ENCODE results near the gene TDRD9.

The TDRD9 gene

DNA sequence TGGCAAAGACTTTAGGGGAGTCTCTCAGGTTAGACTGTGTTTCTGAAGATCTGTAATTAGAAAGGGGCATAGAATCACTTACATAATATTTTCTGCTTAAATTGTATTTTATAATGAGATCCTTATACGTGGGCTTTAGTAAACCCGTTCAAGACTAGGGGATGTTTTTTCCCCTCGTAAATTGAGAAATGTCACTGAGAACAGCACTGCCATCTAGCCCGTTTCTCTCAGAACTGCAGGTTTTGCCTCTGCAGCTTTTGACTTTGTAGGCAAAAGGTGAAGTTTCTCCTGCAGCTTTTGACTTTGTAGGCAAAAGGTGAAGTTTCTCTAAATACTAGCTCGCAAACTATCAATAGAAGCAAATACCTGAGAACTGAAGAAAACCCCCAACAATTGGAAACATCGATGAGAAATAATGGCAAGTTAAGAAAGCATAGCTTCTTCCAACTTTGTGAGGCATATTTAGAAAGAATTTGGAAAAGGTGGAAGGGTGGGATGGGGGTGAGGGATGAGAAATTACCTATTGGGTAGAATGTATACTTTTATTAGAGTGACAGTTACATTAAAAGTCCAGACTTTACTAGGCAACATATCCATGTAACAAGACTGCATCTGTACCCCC, 147.4 kb downstream of the TDRD9 start:
- no peak for DNase-seq (ENCODE audit: low spot score)

DNA sequence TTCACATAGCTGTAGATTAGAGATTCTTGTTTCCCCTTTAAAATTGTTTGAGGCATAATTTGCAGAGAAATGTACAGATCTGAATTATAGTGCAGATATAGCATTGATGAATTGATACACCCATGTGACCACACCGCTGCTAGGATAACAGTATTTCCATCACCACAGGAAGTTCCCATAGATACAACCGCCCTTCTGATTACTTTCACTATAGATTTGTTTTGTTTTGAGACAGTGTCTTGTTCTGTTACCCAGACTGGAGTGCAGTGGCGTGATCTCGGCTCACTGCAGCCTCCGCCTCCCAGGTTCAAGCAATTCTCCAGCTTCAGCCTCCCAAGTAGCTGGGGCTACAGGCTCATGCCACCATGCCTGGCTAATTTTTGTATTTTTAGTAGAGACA, 148.5 kb downstream of the TDRD9 start:
- DNase-seq (ENCODE audit: low spot score) = no peak

GRCh38 chr14:104078031-104078455, 149.8 kb downstream of the TDRD9 start:
- peak; percentile 94 for DNase-seq (ENCODE audit: low spot score)

GRCh38 chr14:104080376-104081260, 152.4 kb downstream of the TDRD9 start:
- DNase-seq (ENCODE audit: low spot score) = no peak

- DNase-seq (ENCODE audit: low spot score) = no peak
Measured at GRCh38 chr14:104081261-104081835, 153.1 kb downstream of the TDRD9 start.

GRCh38 chr14:104081951-104082464, 153.8 kb downstream of the TDRD9 start:
- DNase-seq (ENCODE audit: low spot score) = no peak

- DNase-seq (ENCODE audit: low spot score) = no peak
Measured at GRCh38 chr14:104082807-104083206, 154.6 kb downstream of the TDRD9 start.

GRCh38 chr14:104084251-104085002, 156.2 kb downstream of the TDRD9 start:
- DNase-seq (ENCODE audit: low spot score) = no peak

- DNase-seq (ENCODE audit: low spot score) = peak; percentile 46
Measured at GRCh38 chr14:104085032-104085888, 157.0 kb downstream of the TDRD9 start, which contains the start of gene ASPG. Gene ASPG (plus strand): TSS chr14:104085700. CDS start chr14:104085771, 71 bp downstream.

DNA sequence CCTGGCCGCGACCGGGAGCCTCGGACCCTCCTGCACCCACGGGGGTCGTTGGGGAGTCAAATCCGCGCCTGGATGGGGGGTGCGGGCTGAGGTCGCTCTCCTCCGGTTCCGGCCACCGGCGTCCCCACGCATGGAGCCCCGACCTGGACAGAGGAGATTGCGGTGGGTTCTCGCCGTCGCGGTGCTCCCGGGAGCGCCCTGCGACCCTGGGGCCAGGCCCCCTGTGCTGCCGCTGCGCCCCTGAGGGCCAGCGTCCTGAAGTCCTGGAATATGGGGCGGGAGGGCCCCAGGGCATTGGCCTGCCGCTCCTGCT, 157.6 kb downstream of the TDRD9 start:
- DNase-seq (ENCODE audit: low spot score) = peak; percentile 6

- peak; percentile 7 for DNase-seq (ENCODE audit: low spot score)
Measured at GRCh38 chr14:104086210-104086660, 158.0 kb downstream of the TDRD9 start.

- DNase-seq (ENCODE audit: low spot score) = no peak
Measured at GRCh38 chr14:104086661-104087461, 158.6 kb downstream of the TDRD9 start.

DNA sequence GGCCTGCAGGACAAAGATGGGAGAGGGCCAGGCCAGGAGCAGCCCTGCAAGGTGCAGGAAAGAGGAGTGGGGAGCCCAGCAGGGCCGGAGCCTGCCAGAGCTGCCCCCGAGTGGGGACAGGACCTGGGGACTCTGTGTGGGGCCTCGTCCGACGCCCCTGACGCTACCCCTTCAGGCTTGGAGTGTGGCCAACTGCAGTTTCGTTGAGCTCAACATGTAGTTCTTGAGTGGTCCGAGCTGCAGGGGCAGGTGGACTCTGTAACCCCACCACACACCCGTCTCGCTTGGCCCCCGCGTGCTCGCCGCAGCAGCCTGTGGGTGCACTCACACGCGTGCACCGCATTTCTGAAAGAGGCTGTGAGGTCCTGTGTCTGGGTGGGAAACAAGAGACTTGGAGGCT, 159.2 kb downstream of the TDRD9 start:
- no peak for DNase-seq (ENCODE audit: low spot score)

- DNase-seq (ENCODE audit: low spot score) = no peak
Measured at GRCh38 chr14:104087981-104088850, 160.0 kb downstream of the TDRD9 start.

DNA sequence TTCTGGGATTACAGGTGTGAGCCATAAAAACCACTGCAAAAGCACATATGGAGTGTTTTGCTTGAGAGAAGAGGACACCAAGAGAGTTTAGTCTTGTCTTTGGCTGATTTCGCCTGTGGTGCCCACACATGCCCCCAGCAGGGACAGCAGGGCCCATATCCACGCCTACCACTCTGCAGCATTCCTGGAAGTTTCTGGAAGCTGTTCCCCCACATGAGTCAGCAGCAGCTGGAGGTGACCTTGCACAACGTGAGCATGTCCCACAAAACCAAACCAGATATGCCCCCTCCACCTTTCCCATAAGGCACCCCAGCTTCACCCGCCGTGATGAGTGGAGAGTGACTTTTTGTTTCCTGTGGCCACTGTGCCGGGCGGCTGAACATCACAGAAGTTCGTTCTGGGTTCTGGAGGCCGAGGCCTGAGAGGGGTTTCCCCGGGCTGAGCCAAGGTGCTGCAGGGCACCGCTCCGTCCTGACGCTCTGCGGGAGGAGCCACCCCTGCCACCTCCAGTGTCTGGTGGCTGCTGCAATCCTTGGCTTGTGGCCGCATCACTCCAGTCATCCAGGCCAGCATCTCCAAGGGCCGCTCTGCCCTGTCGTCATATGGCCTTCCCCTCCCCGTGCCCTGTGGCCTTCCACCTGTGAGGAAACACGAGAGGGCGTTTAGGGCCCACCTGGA, 162.0 kb downstream of the TDRD9 start:
- DNase-seq (ENCODE audit: low spot score) = no peak

DNA sequence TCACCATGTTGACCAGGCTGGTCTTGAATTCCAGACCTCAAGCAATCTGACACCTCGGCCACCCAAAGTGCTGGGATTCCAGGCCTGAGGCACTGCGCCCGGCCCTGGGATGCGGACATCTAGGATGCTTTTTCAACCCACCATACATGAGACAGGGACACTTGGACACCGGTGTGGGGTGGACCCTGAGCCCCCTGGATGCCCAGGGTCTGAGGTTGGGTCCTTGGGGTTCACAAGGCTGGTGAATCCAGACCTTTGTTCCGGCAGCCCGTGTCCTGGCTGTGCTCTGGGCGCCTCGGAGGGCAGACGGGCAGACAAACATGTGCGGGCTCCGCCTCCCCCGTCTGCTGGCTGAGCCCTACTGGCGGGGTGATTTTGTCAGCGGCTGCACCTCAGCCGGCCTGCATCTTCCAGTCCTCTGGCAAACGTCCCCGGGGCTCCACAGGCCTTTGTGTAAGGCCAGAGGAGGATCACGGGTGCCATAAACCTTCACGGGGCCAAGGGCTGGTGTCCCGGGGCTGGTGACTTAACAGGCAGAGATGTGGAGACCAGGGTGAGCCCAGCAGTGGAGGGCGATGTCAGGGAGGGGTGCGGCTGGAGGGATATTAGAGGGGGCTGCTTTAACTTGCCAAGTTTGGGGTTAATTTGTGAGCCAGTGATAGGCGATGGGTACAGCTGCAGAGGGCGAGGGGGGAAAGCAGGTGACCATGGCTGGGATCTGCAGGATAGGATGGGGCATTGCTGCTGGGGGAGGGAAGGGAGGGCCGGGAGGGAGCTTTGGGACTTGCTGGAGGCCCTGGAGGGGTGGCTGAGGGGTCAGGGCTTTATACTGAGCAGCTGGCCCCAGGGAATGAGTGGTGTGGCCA, 163.0 kb downstream of the TDRD9 start:
- no peak for DNase-seq (ENCODE audit: low spot score)

DNA sequence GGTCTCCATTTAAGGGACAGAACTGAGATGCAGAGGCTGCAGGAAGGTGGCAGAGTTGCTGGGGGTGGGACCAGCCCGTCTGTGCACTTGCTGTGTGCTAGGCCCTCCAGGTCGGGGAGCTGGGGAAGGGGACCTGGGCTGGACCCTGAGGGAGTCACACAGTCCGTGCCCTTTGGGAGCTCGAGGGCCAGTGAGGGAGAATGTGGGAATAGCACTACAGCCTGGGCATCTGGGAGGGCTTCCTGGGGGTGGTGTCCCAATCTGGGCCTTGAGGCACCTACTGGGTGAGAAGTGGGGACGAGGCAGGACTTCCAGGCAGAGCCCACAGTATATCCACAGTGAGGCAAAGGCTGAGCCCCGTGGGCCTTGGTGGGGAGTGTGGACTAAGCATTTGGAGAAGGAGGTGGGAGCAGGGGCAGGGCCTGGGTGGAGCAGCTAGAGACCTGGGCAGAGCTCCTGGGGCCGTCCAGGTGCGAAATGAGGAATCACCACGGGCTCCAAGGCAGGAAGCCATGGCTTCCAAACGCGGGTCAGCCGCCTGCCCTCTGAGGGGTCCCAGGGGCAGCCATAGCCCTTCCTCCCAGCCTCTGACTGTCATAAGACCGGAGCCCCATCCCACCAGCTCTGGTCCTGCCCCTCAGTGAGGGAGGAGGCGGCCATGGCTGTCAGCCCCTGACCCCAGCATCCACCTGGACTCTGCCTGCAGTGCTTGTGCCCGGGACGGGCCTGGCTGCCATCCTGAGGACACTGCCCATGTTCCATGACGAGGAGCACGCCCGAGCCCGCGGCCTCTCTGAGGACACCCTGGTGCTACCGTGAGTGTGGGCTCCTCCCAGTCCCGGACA, 163.9 kb downstream of the TDRD9 start:
- no peak for DNase-seq (ENCODE audit: low spot score)

All from HuH-7 (cell line).